OCI-LY3 (cell line): ENCODE measurements around the gene ARHGAP22.
A peak's percentile ranks its signal among the peaks of the same experiment; 100 is the strongest.

Experiments used
- H2AFZ ChIP-seq: fragments of 200-600, 300-600 bp; shearing (Covaris generic); 2 replicates; pipeline ENCODE4 v1.6.0; 2014; ENCODE audit warnings: antibody characterized with exemption, low read depth, low read length
- H3K27ac ChIP-seq: fragments of 200-600, 300-600 bp; sonication (generic); 2 replicates; pipeline ENCODE4 v1.5.1; 2014; ENCODE audit warnings: mild to moderate bottlenecking, low read length, moderate library complexity, mixed read lengths
- H3K27me3 ChIP-seq: fragments of 200-600, 300-600 bp; sonication (generic); 2 replicates; pipeline ENCODE4 v1.6.1; 2014; ENCODE audit warnings: low read depth, low read length, mixed read lengths
- H3K36me3 ChIP-seq: fragments of 200-600, 300-600 bp; sonication (generic); replicated peaks from 2 replicates; pipeline ENCODE3; 2014; ENCODE audit warnings: low read depth, low read length, mixed read lengths
- H3K4me1 ChIP-seq: fragments of 300-600, 200-600 bp; sonication (generic); 2 replicates; pipeline ENCODE4 v1.6.1; 2014; ENCODE audit warnings: low read length, mixed read lengths
- H3K4me2 ChIP-seq: fragments of 200-600, 300-600 bp; sonication (generic); 2 replicates; pipeline ENCODE4 v1.6.1; 2014; ENCODE audit warnings: low read length, mixed read lengths
- H3K4me3 ChIP-seq: fragments of 300-600, 200-600 bp; sonication (generic); 2 replicates; pipeline ENCODE4 v1.5.1; 2014; ENCODE audit warnings: antibody characterized with exemption, mild to moderate bottlenecking, low read length, moderate library complexity
- H3K79me2 ChIP-seq: fragments of 300-600, 200-600 bp; shearing (Covaris generic); 2 replicates; pipeline ENCODE4 v1.6.1; 2014; ENCODE audit warnings: mild to moderate bottlenecking, low read length, mixed read lengths
- H3K9ac ChIP-seq: fragments of 300-600, 200-600 bp; shearing (Covaris generic); 2 replicates; pipeline ENCODE4 v1.6.0; 2014; ENCODE audit warnings: mild to moderate bottlenecking, low read length, moderate library complexity
- H3K9me3 ChIP-seq: fragments of 200-600, 300-600 bp; shearing (Covaris generic); 2 replicates; pipeline ENCODE4 v1.6.1; 2014; ENCODE audit warnings: low read length, mixed read lengths; ENCODE audit not compliant: insufficient read depth
- H4K20me1 ChIP-seq: fragments of 200-600, 300-600 bp; sonication (generic); 2 replicates; pipeline ENCODE4 v1.6.1; 2016; ENCODE audit warnings: low read length, mixed read lengths; ENCODE audit not compliant: insufficient read depth
- CTCF ChIP-seq: fragments of 200-600, 300-600 bp; sonication (generic); IDR thresholded peaks from 2 replicates; pipeline ENCODE4 v1.5.1; 2014; ENCODE audit warnings: antibody characterized with exemption, low read length, low read depth
- EZH2phosphoT487 ChIP-seq: fragments of 200-600 bp; shearing (Covaris generic); IDR thresholded peaks from 2 replicates; pipeline ENCODE4 v1.6.1; 2018; ENCODE audit warnings: antibody characterized with exemption, mixed run types, low read depth

The ARHGAP22 gene

GRCh38 chr10:48503293-48503911 lies 101.5 kb downstream of the ARHGAP22 start:
- Histone ChIP-seq H2AFZ (no peak overlapping the region), H3K27me3 (no peaks in the 10 kb centered on the region), H3K79me2 (no peaks in the 10 kb centered on the region), H3K4me1 (peaks cover 15% of the 10 kb centered on the region), H3K9ac (no peak overlapping the region), H3K36me3 (no peaks in the 10 kb centered on the region), H3K4me2 (no peak overlapping the region), H3K9me3 (no peaks in the 10 kb centered on the region), H3K4me3 (no peak overlapping the region), H4K20me1 (no peaks in the 10 kb centered on the region), H3K27ac (no peak overlapping the region)
- no peak for TF ChIP-seq EZH2phosphoT487
- TF ChIP-seq CTCF = no peak

DNA sequence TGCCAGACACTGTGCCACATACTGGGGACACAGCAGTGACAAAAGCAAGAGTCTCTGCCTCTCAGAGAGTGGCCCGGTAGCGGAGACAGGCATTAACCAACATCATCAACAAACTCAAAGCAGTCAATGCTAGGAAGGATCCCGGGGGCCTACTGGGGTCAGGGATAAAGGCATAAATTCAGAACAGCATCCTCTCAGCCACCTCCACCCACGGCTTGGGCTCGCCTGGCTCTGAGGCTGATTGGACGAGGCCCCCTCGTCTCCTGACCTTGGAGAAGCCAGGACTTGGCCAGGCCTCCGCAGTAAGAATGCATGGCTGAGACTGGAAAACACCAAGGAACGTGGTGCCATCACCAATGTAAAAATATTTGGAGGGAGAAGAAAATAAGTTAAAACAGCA lies 102.1 kb downstream of the ARHGAP22 start:
- H3K36me3 ChIP-seq = no peaks in the 10 kb centered on the region
- H2AFZ ChIP-seq = no peak overlapping the region
- no peak overlapping the region for H3K4me2 ChIP-seq
- no peaks in the 10 kb centered on the region for H4K20me1 ChIP-seq
- no peak overlapping the region for H3K9ac ChIP-seq
- H3K4me3 ChIP-seq = no peak overlapping the region
- TF ChIP-seq EZH2phosphoT487 = no peak
- no peak for TF ChIP-seq CTCF
- no peaks in the 10 kb centered on the region for H3K79me2 ChIP-seq
- peaks cover 15% of the 10 kb centered on the region for H3K4me1 ChIP-seq
- H3K27me3 ChIP-seq = no peaks in the 10 kb centered on the region
- H3K9me3 ChIP-seq = no peaks in the 10 kb centered on the region
- no peak overlapping the region for H3K27ac ChIP-seq

DNA sequence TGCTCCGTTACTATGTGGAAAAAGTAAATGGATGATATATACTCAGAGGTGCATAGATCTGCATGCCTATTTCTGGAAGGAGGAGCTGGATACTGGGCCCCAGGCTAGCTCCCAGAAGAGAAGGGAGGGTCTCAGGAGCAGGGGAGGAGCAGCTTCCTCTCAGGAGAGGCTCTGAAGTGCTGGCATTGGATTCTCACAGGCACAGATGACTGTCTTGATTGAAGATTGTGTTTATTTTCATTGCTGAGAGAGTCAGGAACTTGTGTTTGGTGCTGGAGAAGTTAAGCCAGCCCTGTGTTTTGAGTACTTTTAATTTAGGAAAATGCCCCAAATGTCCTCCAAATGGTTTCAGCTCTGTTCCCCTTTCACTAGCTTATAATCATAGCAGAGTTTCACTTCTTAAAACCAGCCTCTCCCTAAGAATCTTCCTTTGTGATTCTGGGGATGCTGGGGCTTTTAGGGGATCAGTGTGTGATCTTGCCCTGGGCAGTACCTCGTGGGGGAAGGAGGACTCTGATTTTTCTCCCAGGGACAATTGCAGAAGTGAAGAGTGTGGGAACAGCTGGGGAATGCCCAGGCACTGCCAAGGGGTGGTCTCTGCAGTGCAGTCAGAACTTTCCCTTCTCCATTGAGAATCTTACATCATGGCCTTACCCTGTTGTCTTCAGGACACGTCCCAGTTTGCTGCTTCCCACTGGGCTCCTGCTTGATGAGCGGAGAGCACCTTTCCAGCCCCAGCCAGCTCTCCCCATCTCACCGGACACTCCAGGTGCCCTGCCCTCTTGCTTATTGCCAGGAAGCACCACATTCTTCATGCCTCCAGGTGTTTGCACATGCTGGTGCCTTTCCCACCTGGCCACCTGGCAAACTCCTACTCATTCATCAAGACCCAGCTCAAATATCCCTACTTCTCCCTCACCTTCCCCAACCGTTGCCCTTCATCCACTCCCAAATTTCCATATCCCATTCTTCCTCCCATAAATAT lies 102.8 kb downstream of the ARHGAP22 start:
- Histone ChIP-seq H2AFZ (no peak overlapping the region), H3K36me3 (no peaks in the 10 kb centered on the region), H3K27ac (no peak overlapping the region), H3K9ac (no peak overlapping the region), H3K4me1 (peaks cover 15% of the 10 kb centered on the region), H3K79me2 (no peaks in the 10 kb centered on the region), H3K27me3 (no peaks in the 10 kb centered on the region), H4K20me1 (no peaks in the 10 kb centered on the region), H3K4me3 (no peak overlapping the region), H3K9me3 (no peaks in the 10 kb centered on the region), H3K4me2 (peak overlapping the region; percentile 45)
- no peak for TF ChIP-seq CTCF
- TF ChIP-seq EZH2phosphoT487 = no peak

DNA sequence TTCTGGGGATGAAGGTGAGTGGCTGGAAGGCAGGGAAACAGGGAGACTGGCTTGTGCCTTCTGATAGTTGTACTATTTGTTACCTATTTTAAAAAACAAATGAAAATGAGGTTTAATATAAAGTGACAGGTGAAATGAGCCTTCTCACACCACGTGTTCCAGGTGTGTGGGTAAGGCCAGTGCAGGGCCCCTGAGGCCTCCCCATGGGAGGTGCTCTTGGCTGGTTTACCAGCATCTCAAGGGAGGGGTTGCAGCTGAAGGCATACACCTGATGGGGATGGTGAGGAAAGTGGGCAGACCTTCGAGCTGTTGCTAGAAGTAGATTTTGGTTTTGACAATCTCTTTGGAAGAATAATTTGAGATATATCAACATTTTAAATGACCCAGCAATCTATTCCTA lies 103.6 kb downstream of the ARHGAP22 start:
- no peak overlapping the region for H3K4me3 ChIP-seq
- no peaks in the 10 kb centered on the region for H3K79me2 ChIP-seq
- H3K36me3 ChIP-seq = no peaks in the 10 kb centered on the region

More for the DNA sequence above, 103.6 kb downstream of the ARHGAP22 start:
- H3K9ac ChIP-seq = no peak overlapping the region
- no peak overlapping the region for H3K4me2 ChIP-seq
- H3K4me1 ChIP-seq = peaks cover 15% of the 10 kb centered on the region
- no peaks in the 10 kb centered on the region for H3K9me3 ChIP-seq
- no peaks in the 10 kb centered on the region for H3K27me3 ChIP-seq
- no peak for TF ChIP-seq EZH2phosphoT487
- no peak for TF ChIP-seq CTCF
- H3K27ac ChIP-seq = no peak overlapping the region
- H4K20me1 ChIP-seq = no peaks in the 10 kb centered on the region
- H2AFZ ChIP-seq = no peak overlapping the region
